HepG2 (cell line): Measurements from ENCODE around the gene PARD3. TPM values are rescaled to one million over a fixed set of nuclear protein-coding genes. Genes with fewer than 3 reads are reported as not detected.
A peak's percentile ranks its signal among the peaks of the same experiment; 100 is the strongest.

Experiments used
- DDIT3 ChIP-seq: sonication (generic); formaldehyde crosslinking; IDR thresholded peaks from 2 replicates; pipeline ENCODE4 v1.4.0; 2020; ENCODE audit warnings: mild to moderate bottlenecking, missing genetic modification reagents
- EZH2 ChIP-seq: conservative IDR thresholded peaks from 2 replicates; pipeline ENCODE4 v1.6.1; 2012; ENCODE audit warnings: mild to moderate bottlenecking, low read depth, low read length, moderate library complexity
- GPN1 ChIP-seq: sonication (generic); formaldehyde crosslinking; IDR thresholded peaks from 2 replicates; pipeline ENCODE4 v1.5.1; 2020; ENCODE audit warnings: missing genetic modification reagents, borderline replicate concordance
- HNF4G ChIP-seq, 2 experiments: sonication (generic) in 1 of 2; formaldehyde crosslinking in 1 of 2; IDR thresholded peaks; 2 replicates each; pipeline versions ENCODE4 v1.4.0 to v1.6.1; 2011 to 2020; ENCODE audit warnings: borderline replicate concordance in 2 of 2, low read depth in 2 of 2, mild to moderate bottlenecking in 2 of 2, low read length in 1 of 2, missing genetic modification reagents in 1 of 2, moderate library complexity in 1 of 2
- KLF11 ChIP-seq: IDR thresholded peaks from 2 replicates; pipeline ENCODE4 v1.6.1; 2016; ENCODE audit warnings: missing compliant biosample characterization
- NR2F6 ChIP-seq, 2 experiments: IDR thresholded peaks; 2 replicates each; pipeline ENCODE4 v1.6.1; 2016; ENCODE audit warnings: antibody characterized with exemption in 1 of 2, mild to moderate bottlenecking in 1 of 2
- PAWR ChIP-seq: sonication (generic); formaldehyde crosslinking; IDR thresholded peaks from 2 replicates; pipeline ENCODE4 v1.4.0; 2020; ENCODE audit warnings: missing genetic modification reagents, mild to moderate bottlenecking, borderline replicate concordance
- RARA ChIP-seq: IDR thresholded peaks from 2 replicates; pipeline ENCODE4 v1.6.1; 2016; ENCODE audit warnings: missing genetic modification reagents, missing compliant biosample characterization
- SETDB1 ChIP-seq: sonication (generic); formaldehyde crosslinking; IDR thresholded peaks from 2 replicates; pipeline ENCODE4 v1.5.1; 2020; ENCODE audit warnings: missing genetic modification reagents, mild to moderate bottlenecking, borderline replicate concordance
- SOX13 ChIP-seq, 3 experiments: fragments of 450-650 bp in 1 of 3; sonication (generic) in 1 of 3; formaldehyde crosslinking in 1 of 3; IDR thresholded peaks in 2 of 3; conservative IDR thresholded peaks in 1 of 3; 2 replicates each; pipeline versions ENCODE4 v1.5.0 to v1.6.1; 2016 to 2020; ENCODE audit warnings: antibody characterized with exemption in 1 of 3, mild to moderate bottlenecking in 1 of 3, missing compliant biosample characterization in 1 of 3, missing genetic modification reagents in 1 of 3, moderate library complexity in 1 of 3
- TCF7 ChIP-seq: sonication (generic); IDR thresholded peaks from 2 replicates; pipeline ENCODE4 v1.6.1; 2016; ENCODE audit warnings: antibody characterized with exemption, low read depth
- ZNF331 ChIP-seq: sonication (generic); formaldehyde crosslinking; IDR thresholded peaks from 2 replicates; pipeline ENCODE4 v1.4.0; 2020; ENCODE audit warnings: missing genetic modification reagents
- ZNF362 ChIP-seq: sonication (generic); formaldehyde crosslinking; IDR thresholded peaks from 2 replicates; pipeline ENCODE4 v1.4.0; 2020; ENCODE audit warnings: missing genetic modification reagents, mild to moderate bottlenecking, borderline replicate concordance
- ZNF781 ChIP-seq: sonication (generic); formaldehyde crosslinking; IDR thresholded peaks from 2 replicates; pipeline ENCODE4 v1.5.1; 2020; ENCODE audit warnings: borderline replicate concordance, mild to moderate bottlenecking, missing genetic modification reagents; ENCODE audit errors: not compliant biosample characterization
- polyA plus RNA-seq, 8 experiments: library from polyadenylated mRNA; depleted of rRNA in 3 of 8; stranded (reverse) in 7 of 8; unstranded in 1 of 8; fragments of >200 nt; fragmentation: Illumina TruSeq in 4 of 8; extraction: Trizol in 4 of 8; gene quantifications; 2 replicates each; pipeline versions ENCODE4 v1.2.1 to v1.2.3, GENCODE V29; 2011 to 2016; ENCODE audit warnings: low read depth in 4 of 8, missing spikeins in 1 of 8, mixed read lengths in 1 of 8; ENCODE audit not compliant: insufficient read depth in 1 of 8
- total RNA-seq, 5 experiments: library from RNA; depleted of rRNA; stranded (reverse); fragments of >200 nt; fragmentation: Illumina TruSeq; extraction: Trizol; gene quantifications; 2 replicates each; pipeline ENCODE4 v1.2.3, GENCODE V29; 2016; ENCODE audit warnings: low read depth in 1 of 5
- TF ChIP-seq, protein P1 (sequence below): sonication (generic); formaldehyde crosslinking; IDR thresholded peaks from 2 replicates; pipeline ENCODE4 v1.8.1; 2023; ENCODE audit warnings: mild to moderate bottlenecking, missing genetic modification reagents
- TF ChIP-seq, protein P2 (sequence below): sonication (generic); formaldehyde crosslinking; IDR thresholded peaks from 2 replicates; pipeline ENCODE4 v1.4.0; 2020; ENCODE audit warnings: missing genetic modification reagents
- TF ChIP-seq, protein P3 (sequence below): sonication (generic); formaldehyde crosslinking; IDR thresholded peaks from 2 replicates; pipeline ENCODE4 v1.4.0; 2020; ENCODE audit warnings: mild to moderate bottlenecking, missing genetic modification reagents
- TF ChIP-seq, protein P4 (sequence below): sonication (generic); formaldehyde crosslinking; IDR thresholded peaks from 2 replicates; pipeline ENCODE4 v1.4.0; 2020; ENCODE audit warnings: low read depth, missing genetic modification reagents

The PARD3 gene
- total and polyA plus RNA-seq, 2 of the 13 experiments (the other 11 are each of a cell fraction or from before 2014, with no cell fraction given) = 40.9 to 60.0 TPM

DNA sequence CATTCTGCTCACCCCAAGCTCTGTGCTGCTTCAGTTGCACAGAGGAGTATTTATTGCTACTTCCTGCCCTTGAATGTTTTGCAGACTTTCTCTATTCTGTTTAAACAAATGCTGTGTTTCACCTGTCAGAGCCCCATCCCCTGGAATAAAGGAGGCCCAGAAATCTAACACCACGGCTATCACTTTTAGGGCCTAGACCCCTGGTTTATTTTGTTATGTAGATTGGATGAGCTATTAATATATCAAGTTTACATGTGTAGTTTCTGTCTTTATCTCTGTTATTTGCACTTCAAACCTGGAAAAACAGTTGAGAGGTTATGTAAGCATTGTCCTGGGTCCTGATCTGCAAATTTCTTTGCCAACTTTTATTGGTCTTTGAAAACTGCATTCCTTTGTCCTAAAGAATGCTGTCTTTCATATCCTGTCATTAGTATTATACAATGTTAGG is 630.1 kb downstream of the PARD3 start (continued):
- no peak for TF ChIP-seq EZH2
- peak; percentile 69 for TF ChIP-seq SOX13 (IDR thresholded peaks at IDR 0.05)
- peak in 1 of 2 experiments; percentile 96; a peak in 2 of 4 replicates for TF ChIP-seq SOX13 (CRISPR knock-in tag; conservative IDR thresholded peaks at IDR 0.05 in 1 of 2, IDR thresholded peaks at IDR 0.05 in 1 of 2)
- TF ChIP-seq ZNF331 (CRISPR knock-in tag) = 0 out of 2 replicates have a peak, but pooled peaks have one; percentile 35
- no peak for TF ChIP-seq DDIT3 (CRISPR knock-in tag)
- peak; percentile 63 for TF ChIP-seq TCF7
- TF ChIP-seq RARA = peak; percentile 70
- TF ChIP-seq, protein P1, sequence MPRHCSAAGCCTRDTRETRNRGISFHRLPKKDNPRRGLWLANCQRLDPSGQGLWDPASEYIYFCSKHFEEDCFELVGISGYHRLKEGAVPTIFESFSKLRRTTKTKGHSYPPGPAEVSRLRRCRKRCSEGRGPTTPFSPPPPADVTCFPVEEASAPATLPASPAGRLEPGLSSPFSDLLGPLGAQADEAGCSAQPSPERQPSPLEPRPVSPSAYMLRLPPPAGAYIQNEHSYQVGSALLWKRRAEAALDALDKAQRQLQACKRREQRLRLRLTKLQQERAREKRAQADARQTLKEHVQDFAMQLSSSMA (CRISPR knock-in tag) = no peak
- no peak for TF ChIP-seq ZNF781
- no peak for TF ChIP-seq KLF11
- TF ChIP-seq, protein P2, sequence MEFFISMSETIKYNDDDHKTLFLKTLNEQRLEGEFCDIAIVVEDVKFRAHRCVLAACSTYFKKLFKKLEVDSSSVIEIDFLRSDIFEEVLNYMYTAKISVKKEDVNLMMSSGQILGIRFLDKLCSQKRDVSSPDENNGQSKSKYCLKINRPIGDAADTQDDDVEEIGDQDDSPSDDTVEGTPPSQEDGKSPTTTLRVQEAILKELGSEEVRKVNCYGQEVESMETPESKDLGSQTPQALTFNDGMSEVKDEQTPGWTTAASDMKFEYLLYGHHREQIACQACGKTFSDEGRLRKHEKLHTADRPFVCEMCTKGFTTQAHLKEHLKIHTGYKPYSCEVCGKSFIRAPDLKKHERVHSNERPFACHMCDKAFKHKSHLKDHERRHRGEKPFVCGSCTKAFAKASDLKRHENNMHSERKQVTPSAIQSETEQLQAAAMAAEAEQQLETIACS (CRISPR knock-in tag) = no peak
- no peak for TF ChIP-seq HNF4G (IDR thresholded peaks at IDR 0.05; ENCODE audit: borderline replicate concordance, low read depth, low read length)
- TF ChIP-seq HNF4G (CRISPR knock-in tag; IDR thresholded peaks at IDR 0.05; ENCODE audit: borderline replicate concordance, low read depth) = no peak
- TF ChIP-seq, protein P3, sequence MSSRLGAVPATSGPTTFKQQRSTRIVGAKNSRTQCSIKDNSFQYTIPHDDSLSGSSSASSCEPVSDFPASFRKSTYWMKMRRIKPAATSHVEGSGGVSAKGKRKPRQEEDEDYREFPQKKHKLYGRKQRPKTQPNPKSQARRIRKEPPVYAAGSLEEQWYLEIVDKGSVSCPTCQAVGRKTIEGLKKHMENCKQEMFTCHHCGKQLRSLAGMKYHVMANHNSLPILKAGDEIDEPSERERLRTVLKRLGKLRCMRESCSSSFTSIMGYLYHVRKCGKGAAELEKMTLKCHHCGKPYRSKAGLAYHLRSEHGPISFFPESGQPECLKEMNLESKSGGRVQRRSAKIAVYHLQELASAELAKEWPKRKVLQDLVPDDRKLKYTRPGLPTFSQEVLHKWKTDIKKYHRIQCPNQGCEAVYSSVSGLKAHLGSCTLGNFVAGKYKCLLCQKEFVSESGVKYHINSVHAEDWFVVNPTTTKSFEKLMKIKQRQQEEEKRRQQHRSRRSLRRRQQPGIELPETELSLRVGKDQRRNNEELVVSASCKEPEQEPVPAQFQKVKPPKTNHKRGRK (CRISPR knock-in tag) = no peak
- TF ChIP-seq, protein P4, sequence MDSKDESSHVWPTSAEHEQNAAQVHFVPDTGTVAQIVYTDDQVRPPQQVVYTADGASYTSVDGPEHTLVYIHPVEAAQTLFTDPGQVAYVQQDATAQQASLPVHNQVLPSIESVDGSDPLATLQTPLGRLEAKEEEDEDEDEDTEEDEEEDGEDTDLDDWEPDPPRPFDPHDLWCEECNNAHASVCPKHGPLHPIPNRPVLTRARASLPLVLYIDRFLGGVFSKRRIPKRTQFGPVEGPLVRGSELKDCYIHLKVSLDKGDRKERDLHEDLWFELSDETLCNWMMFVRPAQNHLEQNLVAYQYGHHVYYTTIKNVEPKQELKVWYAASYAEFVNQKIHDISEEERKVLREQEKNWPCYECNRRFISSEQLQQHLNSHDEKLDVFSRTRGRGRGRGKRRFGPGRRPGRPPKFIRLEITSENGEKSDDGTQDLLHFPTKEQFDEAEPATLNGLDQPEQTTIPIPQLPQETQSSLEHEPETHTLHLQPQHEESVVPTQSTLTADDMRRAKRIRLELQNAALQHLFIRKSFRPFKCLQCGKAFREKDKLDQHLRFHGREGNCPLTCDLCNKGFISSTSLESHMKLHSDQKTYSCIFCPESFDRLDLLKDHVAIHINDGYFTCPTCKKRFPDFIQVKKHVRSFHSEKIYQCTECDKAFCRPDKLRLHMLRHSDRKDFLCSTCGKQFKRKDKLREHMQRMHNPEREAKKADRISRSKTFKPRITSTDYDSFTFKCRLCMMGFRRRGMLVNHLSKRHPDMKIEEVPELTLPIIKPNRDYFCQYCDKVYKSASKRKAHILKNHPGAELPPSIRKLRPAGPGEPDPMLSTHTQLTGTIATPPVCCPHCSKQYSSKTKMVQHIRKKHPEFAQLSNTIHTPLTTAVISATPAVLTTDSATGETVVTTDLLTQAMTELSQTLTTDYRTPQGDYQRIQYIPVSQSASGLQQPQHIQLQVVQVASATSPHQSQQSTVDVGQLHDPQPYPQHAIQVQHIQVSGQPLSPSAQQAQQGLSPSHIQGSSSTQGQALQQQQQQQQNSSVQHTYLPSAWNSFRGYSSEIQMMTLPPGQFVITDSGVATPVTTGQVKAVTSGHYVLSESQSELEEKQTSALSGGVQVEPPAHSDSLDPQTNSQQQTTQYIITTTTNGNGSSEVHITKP = no peak
- no peak for TF ChIP-seq GPN1 (CRISPR knock-in tag)
- TF ChIP-seq PAWR (CRISPR knock-in tag) = no peak
- peak; percentile 84 for TF ChIP-seq NR2F6 (IDR thresholded peaks at IDR 0.05)
- peak; percentile 57; the same call in 1 of the 2 replicates for TF ChIP-seq NR2F6 (CRISPR knock-in tag; IDR thresholded peaks at IDR 0.05)
- TF ChIP-seq SETDB1 (CRISPR knock-in tag) = no peak
- TF ChIP-seq ZNF362 (CRISPR knock-in tag) = peak; percentile 11; the same call in 1 of the 2 replicates
